ENCODE data around the gene SLC6A17.

SLC6A17 gene

GRCh38 chr1:110208916-110209645, 58.8 kb downstream of the SLC6A17 start:
- peak overlapping the region; percentile 64 for H3K27ac ChIP-seq
- TF ChIP-seq CTCF (IDR thresholded peaks at IDR 0.05): no peak
- no peak for TF ChIP-seq ZFX (IDR thresholded peaks at IDR 0.05; ENCODE audit: borderline replicate concordance)

- TF ChIP-seq CTCF (IDR thresholded peaks at IDR 0.05) (no peak), ZFX (IDR thresholded peaks at IDR 0.05; ENCODE audit: borderline replicate concordance) (no peak)
- peak within 1 kb of the TSS; percentile 64 for H3K27ac ChIP-seq
Observed at GRCh38 chr1:110209715-110210603, 59.7 kb downstream of the SLC6A17 start, which contains the start of gene KCNC4. Gene KCNC4 (plus strand): TSS chr1:110210314. CDS start chr1:110211500, 1,186 bp downstream.

- H3K27ac ChIP-seq: peak overlapping the region; percentile 64
Observed at GRCh38 chr1:110210604-110211495, 60.6 kb downstream of the SLC6A17 start.

GRCh38 chr1:110211496-110212168, 61.3 kb downstream of the SLC6A17 start:
- H3K27ac ChIP-seq: no peak overlapping the region
- TF ChIP-seq ZFX (IDR thresholded peaks at IDR 0.05; ENCODE audit: borderline replicate concordance) (no peak), CTCF (IDR thresholded peaks at IDR 0.05) (no peak)

More at GRCh38 chr1:110210604-110211495, 60.6 kb downstream of the SLC6A17 start:
- no peak for TF ChIP-seq ZFX (IDR thresholded peaks at IDR 0.05; ENCODE audit: borderline replicate concordance)
- no peak for TF ChIP-seq CTCF (IDR thresholded peaks at IDR 0.05)

- TF ChIP-seq CTCF (IDR thresholded peaks at IDR 0.05) (no peak), ZFX (IDR thresholded peaks at IDR 0.05; ENCODE audit: borderline replicate concordance) (no peak)
- H3K27ac ChIP-seq: no peak overlapping the region
Observed at GRCh38 chr1:110212169-110213142, 62.2 kb downstream of the SLC6A17 start.

Measured in 22Rv1 (cell line).